Breast epithelium (tissue), 3 donors: ENCODE results near the gene NEO1.

ENCODE experiments used
- POLR2A ChIP-seq: fragments of 450-650 bp; IDR thresholded peaks from one replicate; pipeline ENCODE4 v1.6.1; 2016; ENCODE audit warnings: antibody characterized with exemption, mild to moderate bottlenecking, moderate library complexity
- POLR2AphosphoS5 ChIP-seq, 3 donors: sonication (generic); formaldehyde crosslinking; IDR thresholded peaks; one replicate each; pipeline ENCODE4 v1.6.1; 2017; ENCODE audit warnings: antibody characterized with exemption in 3 of 3
- TF ChIP-seq, protein P1 (sequence below), 3 donors: fragments of 450-650 bp; IDR thresholded peaks; one replicate each; pipeline ENCODE4 v1.5.1; 2016 to 2017; ENCODE audit warnings: antibody characterized with exemption in 3 of 3, mild to moderate bottlenecking in 3 of 3, moderate library complexity in 3 of 3

DNA sequence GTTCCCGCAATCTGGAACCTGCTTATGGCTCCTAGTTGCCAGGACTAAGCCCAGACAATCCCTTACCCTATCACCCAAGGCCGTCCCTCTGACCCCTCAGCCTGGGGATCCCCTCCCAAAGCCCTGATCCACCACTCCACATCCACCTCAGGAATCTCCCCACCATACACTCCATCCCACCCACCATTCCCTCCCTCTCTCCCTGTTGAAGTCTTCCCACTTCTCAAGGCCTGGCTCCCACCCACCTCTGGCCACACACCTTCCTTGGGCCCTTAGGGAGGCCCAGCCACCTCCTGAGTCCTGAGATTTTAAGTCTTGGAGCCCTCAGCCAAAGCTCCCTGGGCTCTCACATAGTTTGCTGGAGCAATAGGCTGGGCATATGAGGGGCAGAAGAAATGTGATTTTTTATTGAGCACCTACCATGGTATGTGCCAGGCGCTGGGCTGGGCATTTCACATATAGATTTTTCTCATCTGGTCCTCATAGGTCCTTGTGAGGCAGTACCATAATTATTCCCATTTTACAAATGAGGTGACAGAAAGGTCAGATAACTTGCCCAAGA, 268.4 kb downstream of the NEO1 start:
- TF ChIP-seq POLR2A (no peak), POLR2AphosphoS5 (IDR thresholded peaks at IDR 0.05) (no peak)
- TF ChIP-seq, protein P1, sequence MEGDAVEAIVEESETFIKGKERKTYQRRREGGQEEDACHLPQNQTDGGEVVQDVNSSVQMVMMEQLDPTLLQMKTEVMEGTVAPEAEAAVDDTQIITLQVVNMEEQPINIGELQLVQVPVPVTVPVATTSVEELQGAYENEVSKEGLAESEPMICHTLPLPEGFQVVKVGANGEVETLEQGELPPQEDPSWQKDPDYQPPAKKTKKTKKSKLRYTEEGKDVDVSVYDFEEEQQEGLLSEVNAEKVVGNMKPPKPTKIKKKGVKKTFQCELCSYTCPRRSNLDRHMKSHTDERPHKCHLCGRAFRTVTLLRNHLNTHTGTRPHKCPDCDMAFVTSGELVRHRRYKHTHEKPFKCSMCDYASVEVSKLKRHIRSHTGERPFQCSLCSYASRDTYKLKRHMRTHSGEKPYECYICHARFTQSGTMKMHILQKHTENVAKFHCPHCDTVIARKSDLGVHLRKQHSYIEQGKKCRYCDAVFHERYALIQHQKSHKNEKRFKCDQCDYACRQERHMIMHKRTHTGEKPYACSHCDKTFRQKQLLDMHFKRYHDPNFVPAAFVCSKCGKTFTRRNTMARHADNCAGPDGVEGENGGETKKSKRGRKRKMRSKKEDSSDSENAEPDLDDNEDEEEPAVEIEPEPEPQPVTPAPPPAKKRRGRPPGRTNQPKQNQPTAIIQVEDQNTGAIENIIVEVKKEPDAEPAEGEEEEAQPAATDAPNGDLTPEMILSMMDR (IDR thresholded peaks at IDR 0.05): no peak
